ENCODE results near the gene RBM39.
"Not testable (repeated sequence)": the region's sequence is repeated elsewhere in the genome, so short reads cannot be mapped to it uniquely, and the experiment has no call there.

DNA sequence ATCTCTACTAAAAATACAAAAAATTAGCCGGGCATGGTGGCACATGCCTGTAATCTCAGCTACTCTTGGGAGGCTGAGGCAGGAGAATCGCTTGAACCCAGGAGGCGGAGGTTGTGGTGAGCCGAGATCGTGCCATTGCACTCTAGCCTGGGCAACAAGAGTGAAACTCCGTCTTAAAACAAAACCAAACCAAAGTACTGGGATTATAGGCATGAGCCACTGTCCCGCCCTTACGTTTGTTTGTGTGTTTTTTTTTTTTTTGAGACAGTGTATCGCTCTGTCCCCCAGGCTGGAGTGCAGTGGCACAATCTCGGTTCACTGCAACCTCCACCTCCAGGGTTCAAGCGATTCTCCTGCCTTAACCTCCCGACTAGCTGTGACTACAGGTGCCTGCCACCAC is 41.8 kb upstream of the RBM39 start:
- not testable (repeated sequence) for TF ChIP-seq CTCF (conservative IDR thresholded peaks at IDR 0.05; ENCODE audit: low read depth, low read length); EZH2 (IDR thresholded peaks at IDR 0.05; ENCODE audit: low read length, unreplicated experiment)
